ENCODE results near the gene ZNF99.

- TF ChIP-seq CTCF (IDR thresholded peaks at IDR 0.05; ENCODE audit: poor library complexity) (no peak), EZH2 (IDR thresholded peaks at IDR 0.05; ENCODE audit: borderline replicate concordance) (no peak), EZH2phosphoT487 (IDR thresholded peaks at IDR 0.05; ENCODE audit: low read depth, severe bottlenecking, unreplicated experiment) (no peak)
These were observed at the start of gene ZNF99 for GRCh38 chr19:22783651-22784410.
